SIG-M5 (cell line): ENCODE results near the gene PGM2.

Experiments used
- DNase-seq: peaks from one replicate; lab custom pipeline; 2025; lab: John Stamatoyannopoulos, UW

The PGM2 gene

DNA sequence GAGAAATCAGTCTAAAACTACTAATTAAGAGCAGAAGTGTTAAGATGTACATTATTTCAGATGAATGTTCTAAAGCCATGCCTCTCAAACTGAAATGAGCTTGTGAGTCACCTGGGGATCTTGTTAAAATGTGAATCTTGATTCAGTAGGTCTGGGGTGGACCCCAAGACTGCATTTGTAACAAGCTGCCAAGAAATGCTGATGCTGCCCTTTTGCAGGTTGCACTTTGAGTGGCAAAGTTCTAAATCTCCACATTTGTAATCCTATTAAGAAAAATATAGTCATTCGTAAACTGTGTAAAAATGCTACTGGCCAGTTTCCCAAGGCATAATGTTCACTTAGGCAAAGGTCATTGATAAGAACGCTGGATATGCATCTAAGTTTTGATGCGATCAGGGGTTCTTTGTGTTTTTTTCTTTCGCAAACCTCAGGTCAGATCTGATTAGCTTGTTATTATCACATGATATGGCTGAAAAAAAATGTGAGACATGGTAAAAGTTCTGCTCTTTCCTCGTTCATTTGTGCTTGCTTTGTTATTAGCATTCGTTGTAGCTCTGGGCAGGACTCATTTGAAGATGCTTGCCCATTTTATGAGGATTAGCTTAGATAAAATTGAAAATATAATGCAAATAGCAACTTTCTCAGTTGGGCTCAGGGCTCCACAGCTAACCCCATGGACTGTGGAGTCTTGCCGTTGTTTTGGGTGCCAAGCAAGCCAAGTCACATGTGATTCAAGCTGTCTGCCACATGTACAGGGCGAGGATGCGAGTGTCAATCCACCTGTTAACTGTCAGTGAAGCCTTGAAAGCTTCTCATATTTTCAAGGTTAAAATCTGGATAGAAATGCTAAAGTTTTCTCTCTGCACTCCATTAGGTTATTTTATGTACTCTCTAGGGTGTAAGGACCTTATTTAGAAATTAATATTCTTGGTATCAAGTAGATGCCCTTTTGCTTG is 76.5 kb downstream of the PGM2 start:
- DNase-seq: no peak

DNA sequence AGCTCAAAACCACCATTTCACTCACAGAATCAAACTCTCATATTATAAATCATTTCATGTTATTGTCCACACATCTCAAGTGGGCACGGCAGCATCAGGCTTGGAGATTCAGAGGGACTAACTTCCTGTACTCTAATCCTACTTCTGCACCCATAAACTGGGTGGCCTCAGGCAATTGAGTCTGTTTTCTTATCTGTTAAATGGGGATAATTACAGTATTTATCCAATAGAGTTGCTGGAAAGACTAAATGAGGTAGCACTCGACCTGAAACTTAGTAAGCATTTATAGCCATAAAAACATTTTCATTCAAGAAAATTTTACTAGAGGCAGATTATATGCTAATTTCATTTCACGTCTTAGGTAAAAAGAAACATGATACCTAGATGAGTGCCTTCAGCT is 77.4 kb downstream of the PGM2 start:
- DNase-seq: no peak

DNA sequence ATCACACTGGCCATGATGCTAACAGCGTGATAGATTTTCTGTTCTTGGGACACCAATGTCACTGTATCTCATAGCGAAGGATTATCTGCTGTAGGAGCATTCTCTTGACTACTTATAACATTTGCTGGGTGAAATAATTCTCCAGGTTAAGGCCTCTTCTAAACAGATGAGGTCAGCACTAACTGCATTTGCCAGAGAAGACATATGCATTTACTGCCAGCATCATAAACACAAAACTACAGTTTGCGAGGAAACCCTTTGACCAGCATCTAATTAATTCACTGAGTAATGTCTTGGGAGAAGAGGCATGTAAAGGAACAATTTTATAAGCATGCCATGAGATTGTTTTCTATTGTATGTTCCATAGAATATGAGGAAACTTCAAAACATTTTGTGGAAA is 78.3 kb downstream of the PGM2 start:
- no peak for DNase-seq

DNA sequence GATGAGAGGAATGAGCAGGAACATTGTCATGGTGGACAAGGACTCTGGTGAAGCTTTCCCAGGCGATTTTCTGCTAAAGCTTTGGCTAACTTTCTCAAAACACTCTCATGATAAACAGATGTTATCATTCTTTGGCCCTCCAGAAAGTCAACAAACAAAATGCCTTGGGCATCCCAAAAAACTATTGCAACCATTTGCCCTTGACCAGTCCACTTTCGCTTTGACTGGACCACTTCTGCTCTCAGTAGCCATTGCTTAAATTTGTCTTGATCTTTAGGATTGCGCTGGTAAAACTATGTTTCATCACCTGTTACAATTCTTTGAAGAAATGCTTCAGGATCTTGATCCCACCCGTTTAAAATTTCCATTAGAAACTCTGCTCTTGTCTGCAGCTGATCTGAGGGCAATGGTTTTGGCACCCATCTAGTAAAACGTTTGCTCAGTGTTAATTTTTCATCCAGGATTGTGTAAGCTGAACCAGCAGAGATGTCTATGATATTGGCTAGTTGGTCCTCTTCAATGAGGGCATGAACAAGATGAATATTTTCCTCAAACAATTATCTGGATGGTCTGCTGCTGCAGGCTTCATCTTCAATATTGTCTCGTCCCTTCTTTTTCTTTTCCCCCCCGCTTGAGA is 79.2 kb downstream of the PGM2 start:
- no peak for DNase-seq

DNA sequence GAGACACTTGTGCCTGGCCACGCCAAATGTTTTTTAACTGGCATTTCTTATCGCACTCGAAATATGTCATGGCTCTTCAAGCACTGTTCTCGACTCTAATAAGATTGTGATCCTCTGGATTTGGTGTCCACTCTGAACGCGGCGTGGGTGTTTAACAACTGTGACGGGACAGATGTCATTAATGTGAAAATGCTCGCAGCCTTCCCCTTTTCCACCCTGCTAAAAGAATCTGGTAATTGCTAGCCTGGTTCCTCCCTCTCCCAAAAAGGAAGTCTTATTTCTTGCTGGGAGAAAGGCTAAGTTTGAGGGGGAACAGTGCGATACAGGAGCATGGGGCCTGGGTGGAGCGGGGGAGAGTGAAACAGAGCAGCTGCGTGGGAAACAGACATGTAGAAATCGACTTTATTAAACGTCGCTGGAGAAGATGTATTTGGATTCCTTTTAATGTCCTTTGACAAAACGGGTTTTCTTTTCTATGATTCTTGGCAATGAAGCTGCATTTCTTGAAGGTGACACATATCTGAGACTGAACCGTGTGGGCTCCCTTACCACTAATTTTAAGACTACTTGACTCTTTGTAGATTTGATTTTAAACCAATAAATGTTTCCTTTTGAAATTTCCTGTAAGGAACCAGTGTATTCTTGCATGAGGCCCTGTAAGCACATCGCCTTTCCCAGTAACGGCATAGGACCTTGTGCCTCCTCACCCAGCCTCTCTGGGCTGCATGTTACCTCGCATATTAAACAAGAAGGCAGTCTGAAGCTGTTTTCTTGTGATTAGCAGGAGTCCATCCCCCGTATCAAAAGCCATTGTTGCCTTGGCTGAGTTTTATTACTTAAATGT is 82.2 kb downstream of the PGM2 start:
- no peak for DNase-seq

DNA sequence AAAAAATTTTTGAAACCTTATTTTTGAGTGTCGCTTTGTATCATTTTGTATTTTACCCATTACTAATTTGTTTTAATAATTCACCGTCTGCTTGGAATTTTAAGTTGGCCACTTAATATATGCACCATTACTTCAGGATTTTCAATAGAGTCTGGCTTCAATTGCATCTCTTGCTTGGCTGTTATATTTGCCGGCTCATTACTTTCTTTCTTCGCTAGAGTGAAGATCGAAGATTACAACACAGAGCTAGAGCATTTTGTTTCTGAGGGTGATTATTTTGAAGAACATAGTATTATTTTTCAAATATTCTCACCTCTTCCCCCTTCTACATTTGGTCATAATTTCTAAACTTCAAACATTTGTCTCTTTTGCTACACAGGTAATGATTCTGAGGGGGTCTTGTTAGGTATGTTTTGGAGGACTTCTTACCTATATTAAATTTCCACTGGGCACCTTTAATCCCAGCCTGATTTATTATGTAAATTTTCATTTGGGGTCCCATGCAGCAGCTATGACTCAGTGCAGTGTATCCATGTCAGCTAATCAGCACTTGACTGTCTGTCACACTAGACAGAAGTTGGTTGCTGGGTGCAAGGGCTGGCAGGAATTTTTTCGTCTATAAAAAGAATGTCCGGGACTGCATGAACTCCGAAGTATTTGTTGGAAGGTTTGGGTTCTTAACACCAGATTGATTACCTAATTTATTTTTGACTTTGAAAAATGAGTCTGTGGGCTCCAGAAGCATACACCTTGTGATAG is 83.0 kb downstream of the PGM2 start:
- no peak for DNase-seq

DNA sequence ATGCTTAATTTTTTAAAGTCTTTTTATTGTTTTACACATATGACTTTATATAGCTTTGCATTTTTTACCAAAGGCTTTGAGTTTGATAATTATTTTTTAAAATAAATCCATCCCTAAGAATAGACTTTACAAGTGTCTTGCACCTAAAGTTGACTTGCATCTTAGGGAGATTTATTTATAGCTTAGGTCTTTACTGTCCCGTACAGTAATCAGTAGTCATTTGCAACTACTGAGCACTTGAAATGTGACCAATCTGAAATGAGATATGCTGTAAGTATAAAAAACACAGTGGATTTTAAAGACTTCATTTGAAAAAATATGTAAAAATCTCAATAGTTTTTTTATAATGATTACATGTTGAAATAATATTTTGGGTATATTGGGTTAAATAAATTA is 83.6 kb downstream of the PGM2 start:
- no peak for DNase-seq
